Erythroblast (primary cell): Measurements from ENCODE around the gene CFB.

Experiments used
- GATA1 ChIP-seq: IDR thresholded peaks from 2 replicates; pipeline ENCODE4 v1.6.1; 2011; ENCODE audit warnings: low read depth, mild to moderate bottlenecking, control low read depth, low read length, moderate library complexity
- POLR2A ChIP-seq: IDR thresholded peaks from 2 replicates; pipeline ENCODE4 v1.6.1; 2011; ENCODE audit warnings: mild to moderate bottlenecking, low read length

GRCh38 chr6:31945154-31945506 lies 765 bp upstream of the CFB start:
- TF ChIP-seq POLR2A: no peak
- no peak for TF ChIP-seq GATA1
